Measurements from ENCODE around the gene SLC34A3.

SLC34A3 gene

DNA sequence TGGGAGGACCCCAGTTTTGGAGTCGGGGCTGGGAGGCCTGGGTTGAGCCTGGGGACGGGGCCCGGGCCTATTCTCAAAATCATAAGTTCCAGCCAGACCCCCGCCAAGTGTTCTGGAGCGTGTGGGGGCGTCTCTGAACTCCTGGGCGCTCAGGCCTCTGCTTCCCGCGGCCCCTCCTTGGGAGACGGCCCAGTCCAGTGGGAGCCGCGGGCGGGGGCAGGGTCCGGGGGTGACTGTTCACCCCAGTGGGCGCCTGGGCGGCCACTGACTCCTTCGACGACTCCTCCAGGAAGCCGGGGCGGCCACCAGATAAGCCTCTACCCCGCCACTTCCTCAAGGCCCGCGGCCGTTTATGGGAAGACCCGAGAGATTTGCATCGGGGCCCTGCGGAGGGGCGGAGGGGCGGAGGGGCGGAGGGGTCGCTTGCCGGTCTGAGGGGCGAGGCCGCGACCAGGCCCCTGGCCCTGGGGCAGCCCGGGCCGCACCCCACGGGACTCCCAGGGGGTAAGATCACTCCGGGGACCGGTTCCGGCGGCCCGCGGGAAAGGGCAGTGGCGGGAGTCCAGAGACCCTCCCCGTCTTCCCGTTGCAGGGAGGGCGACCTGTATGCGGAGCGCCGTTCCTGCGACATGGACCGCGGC is 47.5 kb downstream of the SLC34A3 start:
- DNase-seq: no peak

DNA sequence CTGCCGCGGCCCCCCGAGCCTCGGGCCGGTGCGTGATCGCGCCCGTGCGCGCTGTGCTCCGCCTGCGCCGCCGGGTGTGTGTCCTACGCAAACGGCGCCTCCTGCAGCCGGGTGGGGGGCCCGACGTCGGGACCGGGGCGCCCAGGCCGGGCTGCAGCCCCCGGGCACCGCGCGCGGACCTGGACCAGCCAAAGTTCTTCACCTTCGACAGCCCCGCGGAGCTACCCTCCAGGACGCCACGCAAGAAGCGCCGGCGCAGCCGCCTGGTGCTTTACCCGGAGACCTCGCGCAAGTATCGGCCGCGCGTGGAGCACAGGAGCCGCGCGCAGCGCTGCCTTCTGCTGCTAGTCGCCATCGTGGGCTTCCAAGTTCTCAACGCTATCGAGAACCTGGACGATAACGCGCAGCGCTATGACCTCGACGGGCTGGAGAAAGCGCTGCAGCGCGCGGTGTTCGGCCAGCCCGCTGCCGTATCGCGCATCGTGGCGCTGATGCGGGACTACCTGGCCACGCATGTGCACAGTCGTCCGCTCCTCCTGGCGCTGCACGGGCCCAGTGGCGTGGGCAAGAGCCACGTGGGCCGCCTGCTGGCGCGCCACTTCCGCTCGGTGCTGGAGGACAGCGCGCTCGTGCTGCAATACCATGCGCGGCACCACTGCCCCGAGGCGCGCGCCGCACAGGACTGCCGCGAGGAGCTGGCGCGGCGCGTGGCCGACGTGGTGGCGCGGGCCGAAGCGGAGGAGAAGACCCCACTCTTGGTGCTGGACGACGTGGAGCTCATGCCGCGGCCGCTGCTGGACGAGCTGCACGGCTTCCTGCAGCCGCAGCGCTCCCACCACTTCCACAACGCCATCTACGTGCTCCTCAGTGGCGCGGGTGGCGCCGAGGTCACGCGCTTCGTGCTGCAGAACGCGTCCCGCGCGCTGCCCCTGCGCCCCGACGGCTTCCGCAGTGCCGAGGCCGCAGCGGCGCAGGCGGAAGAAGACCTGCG is 48.3 kb downstream of the SLC34A3 start:
- DNase-seq: no peak

DNA sequence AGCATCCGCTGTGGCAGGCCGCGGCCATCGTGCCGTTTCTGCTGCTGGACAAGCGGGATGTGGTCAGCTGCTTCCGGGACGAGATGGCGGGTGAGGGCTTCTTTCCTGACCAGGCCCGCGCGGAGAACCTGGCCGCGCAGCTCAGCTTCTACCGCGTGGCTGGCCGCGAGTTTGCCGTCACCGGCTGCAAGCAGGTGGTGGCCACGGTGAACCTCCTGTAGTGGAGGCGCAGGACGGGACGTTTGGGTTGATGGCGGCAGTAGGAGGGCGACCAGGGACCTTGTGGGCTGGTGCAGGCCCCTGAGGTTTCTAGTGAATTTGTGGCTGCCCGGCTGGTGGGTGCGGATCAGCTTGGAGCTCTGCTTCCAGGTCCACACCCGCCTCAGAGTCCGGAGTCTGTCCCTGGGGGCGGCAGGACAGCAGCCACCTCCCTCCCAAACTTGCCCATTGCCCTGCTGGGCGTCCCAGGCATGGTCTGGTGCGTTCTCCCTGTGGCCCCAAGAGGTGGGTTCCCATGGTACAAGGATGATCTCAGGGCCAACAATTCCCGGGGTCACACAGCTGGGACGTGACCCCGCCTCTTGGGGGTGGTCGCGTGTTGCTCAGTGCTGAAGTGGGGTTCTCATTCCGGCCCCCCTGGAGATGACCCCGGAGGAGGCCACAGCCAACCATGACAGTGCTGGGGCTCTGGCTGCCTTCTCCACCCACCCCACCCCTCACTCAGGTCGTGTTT is 49.2 kb downstream of the SLC34A3 start:
- no peak for DNase-seq

DNA sequence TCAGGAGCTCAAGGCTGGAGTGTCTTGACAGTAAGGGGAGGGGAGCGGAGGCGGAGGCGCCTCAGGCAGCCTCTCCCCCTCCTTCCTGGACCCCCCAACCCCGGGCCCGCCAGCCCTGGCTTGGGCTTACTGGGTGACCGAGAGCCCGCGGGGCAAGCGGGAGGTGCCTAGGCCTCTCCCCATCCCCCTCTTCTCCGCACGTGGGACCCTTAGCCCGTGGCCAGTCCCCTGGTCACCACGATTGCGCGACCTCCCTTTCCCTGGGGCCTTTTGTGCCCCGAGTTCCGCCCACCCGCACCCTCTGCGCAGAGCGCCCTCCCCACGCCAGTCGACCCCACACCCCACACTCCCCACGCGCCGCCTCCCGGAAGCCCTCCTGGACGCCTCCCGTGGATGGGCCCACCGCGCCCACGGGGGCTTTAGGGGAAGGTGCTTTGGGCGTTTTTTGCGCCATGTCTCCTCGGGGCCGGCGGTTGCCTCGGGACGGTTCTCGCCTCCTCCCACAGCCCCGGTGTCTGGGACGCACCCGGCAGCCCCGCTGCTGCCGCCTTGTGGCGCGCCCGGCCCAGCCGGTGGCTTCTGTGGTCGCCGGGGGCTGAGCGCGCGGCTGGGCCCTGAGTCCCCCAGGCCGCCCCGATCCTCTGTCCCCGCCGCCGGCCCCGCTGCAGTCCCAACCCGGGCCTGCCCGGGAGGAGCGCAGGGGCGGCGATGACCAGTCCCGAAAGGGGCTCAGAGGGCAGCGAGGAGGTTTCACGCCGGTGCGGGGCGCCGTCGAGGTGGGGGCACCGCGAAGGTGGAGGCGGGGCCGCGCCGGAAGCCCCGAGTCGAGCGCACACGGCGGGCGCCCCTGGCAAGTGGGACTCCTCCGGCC is 50.0 kb downstream of the SLC34A3 start:
- no peak for DNase-seq

DNA sequence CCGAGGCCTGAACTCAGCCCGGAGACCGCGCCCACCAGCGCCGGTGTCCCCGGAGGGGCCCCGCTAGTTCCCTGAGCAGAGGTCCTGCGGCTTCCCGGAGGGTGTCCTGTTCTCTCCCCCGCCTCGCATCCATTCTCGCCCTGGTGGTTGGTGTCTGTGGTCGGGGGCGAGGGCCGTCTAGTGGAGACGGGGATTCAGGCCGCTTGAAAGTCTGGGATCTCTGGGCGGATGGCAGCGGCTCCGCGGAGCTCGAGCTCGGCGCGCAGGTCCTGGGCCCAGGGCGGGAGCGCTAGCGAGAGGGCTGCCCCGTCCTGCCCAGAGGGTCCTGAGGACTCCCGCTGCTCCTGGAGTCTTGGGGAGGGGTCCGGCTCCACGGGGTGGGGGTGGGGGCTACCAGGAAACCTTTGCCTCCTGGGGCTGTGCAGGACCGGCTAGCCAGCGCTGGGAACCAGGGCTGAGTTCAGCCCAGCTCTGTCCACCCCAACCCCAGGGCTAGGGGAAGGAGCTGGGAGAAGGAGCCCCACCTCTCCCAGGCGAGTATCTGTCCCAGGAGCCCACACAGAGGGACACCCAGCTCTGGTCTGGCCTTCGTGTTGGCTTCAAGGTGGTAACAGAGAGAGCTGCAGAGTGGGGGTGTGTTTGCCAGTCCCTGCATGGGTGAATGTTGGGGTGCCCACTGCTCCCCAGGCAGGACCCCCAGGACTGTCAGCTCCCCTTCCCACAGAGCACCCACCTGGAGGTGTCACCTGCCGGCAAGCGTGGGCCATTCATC is 50.8 kb downstream of the SLC34A3 start:
- no peak for DNase-seq

All from T-helper 1 cell (primary cell).